HG03159 (cell line): ENCODE measurements around the gene OR2B6.

Experiments used
- ATAC-seq: cut with Tn5 transposase; IDR thresholded peaks from one replicate; pipeline ENCODE4 v1.9.1; 2021; ENCODE audit warnings: mild to moderate bottlenecking, moderate library complexity; ENCODE audit not compliant: unreplicated experiment

Gene OR2B6

DNA sequence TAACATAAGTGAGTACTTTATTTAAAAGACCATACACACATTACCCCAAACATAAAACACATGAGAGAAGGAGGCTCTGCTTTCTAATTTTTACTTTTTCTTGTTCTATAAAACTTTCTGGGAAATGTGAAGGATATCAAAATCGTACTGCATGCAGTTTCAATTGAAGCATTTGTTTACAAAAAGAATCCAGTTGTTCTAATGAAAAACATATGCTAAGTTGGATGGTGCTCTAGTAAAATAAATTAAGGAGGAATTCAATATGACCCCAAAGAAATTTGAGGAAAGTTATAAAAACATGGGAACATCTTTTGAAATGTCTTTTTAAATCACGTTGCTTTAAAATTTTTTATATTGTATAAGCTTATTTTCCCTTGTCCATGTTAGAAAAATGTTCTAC is 37.6 kb downstream of the OR2B6 start:
- no peak for ATAC-seq

DNA sequence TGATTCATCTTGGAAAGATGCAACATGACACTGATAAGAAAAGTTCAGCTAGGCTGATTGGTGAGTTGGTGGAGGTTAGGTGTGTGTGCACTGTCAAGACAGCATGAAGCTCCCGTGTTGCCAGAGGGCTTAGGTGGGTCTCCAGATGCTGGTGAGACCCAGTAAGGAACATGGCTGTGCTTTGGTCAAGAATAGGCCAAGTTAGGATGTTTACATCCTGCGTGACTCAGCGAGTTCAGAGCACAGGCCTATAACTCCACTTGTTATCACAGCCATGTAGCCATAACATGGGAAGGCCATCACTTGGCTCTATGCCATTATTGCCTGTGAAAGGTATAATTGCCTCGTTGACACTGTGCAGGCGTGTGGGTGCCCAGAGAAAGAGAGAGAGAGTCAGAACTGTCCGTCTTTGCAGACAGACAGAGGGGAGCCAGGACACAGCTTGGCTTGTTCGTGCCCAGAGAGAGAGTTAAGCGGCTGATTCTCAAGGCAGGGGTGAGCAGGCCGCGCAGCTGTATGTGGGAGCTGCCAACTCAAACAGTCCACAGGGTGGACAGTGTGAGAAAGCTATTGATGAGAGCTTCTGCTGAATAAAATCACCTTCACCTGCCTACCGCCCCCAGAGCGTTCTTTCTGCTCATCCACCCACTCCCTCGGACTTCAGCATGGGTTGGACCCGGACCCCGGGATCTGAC is 43.5 kb downstream of the OR2B6 start:
- ATAC-seq: no peak

DNA sequence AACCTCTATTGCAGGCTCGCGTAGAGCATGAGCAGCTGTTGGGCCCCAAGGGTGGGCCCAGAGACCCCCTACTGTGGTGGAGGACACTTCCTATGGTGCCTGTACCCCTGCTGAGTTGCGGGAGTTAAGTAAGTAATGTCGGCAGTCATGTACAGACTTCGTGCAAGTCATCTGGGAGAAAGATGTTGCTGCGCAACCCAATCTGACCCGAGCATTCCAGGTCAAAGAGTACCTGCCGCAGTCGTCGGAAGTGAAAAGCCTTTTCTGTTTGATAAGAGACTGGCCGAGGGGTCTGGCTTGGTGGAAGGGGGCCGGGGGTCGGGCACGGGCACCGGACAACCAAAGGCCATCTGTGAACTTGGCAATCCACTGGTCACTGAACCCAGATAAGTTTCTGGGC is 44.3 kb downstream of the OR2B6 start:
- ATAC-seq: no peak

DNA sequence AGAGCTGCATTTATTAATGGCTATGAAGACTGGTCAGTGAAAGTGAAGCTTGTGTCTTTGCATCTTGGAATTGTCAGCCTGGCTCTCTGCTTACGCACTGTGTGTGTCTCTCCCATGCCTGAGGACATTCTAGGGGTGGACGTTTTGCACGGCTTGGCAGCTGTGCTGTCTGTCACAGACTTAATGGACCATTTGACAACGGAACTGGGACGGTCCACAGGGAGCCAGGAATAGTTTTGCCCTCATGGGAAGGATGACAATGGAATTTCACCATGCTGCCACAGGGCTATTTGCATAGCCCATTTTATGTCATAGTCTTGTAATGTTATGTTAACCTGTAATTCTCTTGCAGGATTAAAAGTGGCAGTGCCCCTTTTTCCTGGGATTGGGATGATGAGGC is 44.7 kb downstream of the OR2B6 start:
- no peak for ATAC-seq

DNA sequence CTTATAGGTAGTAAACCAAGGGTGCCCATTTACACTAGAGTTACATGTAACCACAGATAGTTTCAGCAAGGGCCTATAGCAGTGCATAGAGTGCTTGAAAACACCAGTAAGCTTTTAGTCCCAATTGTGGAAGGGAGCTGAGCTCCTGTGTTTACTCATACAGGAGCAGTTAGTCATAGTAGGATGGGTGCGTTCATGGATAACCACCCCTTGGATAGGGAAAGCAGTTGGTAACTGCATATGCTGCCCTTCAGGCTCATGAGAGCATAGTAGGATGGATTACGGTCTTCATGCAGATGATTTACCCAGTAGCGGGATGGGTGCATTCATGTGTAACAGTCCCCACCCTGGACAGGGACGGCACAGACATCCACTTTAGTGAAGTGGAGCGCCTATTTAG is 45.1 kb downstream of the OR2B6 start:
- no peak for ATAC-seq

DNA sequence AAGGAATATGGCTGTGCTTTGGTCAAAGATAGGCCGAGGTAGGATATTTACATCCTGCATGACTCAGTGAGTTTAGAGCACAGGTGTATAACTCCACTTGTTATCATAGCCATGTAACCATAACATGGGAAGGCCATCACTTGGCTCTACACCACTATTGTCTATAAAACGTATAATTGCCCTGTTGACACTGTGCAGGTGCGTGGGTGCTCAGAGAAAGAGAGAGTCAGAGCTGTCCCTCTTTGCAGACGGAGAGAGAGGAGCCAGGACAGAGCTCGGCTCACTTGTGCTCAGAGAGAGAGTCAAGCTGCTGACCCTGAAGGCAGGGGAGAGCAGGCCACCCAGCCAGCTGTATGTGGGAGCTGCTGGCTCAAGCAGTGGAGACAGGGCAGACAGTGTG is 46.0 kb downstream of the OR2B6 start:
- ATAC-seq: no peak

DNA sequence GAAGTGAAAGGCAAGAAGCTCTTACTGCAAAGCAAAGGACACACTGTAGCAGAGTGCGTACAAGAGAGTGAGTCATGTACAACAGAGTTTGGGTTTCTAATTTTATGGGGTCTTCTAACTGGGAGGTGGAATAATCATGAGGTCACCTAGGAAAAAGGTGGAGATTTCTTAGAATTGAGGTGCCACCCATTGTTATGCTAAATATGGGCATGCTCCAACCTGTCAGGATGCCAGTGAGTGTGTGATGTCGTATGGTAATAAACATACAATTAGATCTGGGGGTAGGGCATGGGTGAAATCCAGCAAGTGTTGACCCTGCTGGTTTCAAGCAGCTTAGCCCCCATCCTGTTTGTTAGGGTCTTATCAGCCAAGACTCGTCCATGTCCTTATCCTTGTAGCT is 46.6 kb downstream of the OR2B6 start:
- no peak for ATAC-seq

DNA sequence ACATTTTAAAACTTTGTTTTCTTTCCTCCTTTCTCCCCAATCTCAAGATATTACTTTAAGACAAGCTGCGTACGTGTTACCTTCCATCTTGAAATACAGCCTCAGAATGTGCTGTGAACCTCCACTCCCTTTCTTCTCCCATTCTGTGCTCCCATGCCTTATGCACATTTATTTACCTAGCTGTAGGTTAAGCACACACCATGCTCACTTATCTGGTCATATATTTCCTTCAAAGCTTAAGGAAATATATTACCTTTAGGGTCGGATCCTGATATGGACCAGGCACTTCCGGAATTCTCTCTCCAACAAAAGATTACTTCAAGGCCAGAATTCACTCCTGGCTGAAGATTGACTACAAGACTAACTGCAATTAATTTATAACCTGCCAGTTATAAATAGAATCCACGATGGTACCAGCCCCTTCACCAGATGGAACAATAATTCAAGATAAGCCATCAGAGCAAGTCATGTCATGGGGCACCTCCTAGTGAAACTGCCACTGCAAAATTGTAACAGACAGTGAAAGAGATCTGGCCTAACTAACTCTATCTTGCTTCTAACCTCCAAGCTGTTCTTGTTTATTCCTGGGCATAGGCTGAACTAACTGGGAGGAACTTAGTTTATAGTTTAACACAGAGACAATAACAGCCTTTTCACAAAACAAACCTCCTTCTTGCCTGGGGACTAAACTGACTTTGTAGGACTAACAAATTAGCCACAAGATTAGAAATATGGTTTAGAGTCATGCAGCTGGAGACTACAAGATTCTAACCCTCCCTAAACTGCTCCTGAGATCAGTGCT is 47.5 kb downstream of the OR2B6 start:
- ATAC-seq: no peak

DNA sequence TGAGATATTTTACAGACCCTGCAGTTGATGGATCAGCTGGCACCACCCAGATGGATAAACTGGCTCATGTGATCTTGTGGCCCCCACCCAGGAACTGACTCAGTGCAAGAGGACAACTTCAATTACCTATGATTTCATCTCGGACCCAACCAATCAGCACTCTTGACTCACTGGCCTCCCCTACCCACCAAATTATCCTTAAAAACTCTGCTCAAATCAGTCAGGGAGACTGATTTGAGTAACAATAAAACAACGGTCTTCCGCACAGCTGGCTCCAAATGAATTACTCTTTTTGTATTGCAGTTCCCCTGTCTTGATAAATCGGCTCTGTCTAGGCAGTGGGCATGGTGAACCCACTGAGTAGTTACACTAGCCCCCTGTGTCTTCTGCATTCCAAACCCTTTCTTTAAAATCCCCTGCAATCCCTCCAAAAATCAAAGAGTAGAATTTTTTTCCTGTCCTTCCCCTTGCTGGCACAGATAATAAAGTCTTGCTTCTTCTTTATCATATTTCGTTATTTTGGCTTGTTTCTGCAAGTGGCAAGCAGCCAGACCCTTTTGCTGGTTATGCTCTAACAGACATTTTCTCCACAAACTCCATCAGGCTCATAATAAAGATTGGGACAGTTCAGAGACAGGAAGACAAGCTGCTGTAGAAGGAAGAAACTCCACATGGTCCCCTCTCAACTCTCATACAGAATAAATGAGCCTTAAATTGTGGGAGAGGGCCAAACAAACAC is 48.3 kb downstream of the OR2B6 start:
- ATAC-seq: no peak

DNA sequence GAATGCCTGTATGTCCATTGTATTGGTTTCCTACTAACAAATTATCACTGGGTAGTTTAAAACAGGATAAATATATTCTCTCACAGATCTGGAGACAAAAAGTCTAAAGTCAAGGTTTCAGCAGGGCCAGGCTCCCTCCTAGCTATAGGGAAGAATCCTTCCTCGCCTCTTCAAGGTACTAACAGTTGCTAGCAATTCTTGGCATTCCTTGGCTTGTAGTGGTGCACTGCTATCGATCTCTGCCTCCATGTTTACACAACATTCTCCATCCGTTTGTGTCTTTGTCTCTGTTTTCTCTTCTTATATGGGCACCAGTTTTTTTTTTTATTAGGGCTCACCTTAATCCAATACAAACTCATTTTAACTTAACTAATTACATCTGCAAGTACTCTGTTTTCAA is 48.9 kb downstream of the OR2B6 start:
- ATAC-seq: no peak
